HEK293 (cell line): Measurements from ENCODE around the gene TRAPPC2.
A peak's percentile ranks its signal among the peaks of the same experiment; 100 is the strongest.

Experiments
- SP2 ChIP-seq: fragments of 450-650 bp; formaldehyde crosslinking; IDR thresholded peaks from 2 replicates; pipeline ENCODE4 v1.5.1; 2016; ENCODE audit warnings: missing biosample characterization, missing genetic modification characterization
- YY1 ChIP-seq: fragments of 450-650 bp; formaldehyde crosslinking; IDR thresholded peaks from 2 replicates; pipeline ENCODE4 v1.5.1; 2018; ENCODE audit warnings: missing biosample characterization, missing genetic modification characterization
- ZBTB7A ChIP-seq: fragments of 450-650 bp; formaldehyde crosslinking; IDR thresholded peaks from 2 replicates; pipeline ENCODE4 v1.5.1; 2016; ENCODE audit warnings: low read depth, missing biosample characterization, missing genetic modification characterization
- ZNF211 ChIP-seq: fragments of 450-650 bp; formaldehyde crosslinking; IDR thresholded peaks from 2 replicates; pipeline ENCODE4 v1.5.1; 2016; ENCODE audit warnings: low read depth, missing biosample characterization, missing genetic modification characterization
- ZNF24 ChIP-seq: fragments of 450-650 bp; formaldehyde crosslinking; IDR thresholded peaks from 2 replicates; pipeline ENCODE4 v1.5.1; 2016; ENCODE audit warnings: missing biosample characterization, missing genetic modification characterization
- ZNF626 ChIP-seq: fragments of 450-650 bp; sonication (Bioruptor Pico); formaldehyde crosslinking; IDR thresholded peaks from 2 replicates; pipeline ENCODE4 v1.5.1; 2018; ENCODE audit warnings: missing biosample characterization, missing genetic modification characterization, inconsistent platforms
- TF ChIP-seq, protein P1 (sequence below): fragments of 450-650 bp; formaldehyde crosslinking; IDR thresholded peaks from 2 replicates; pipeline ENCODE4 v1.5.1; 2016; ENCODE audit warnings: missing biosample characterization, missing genetic modification characterization
- TF ChIP-seq, protein P2 (sequence below): fragments of 450-650 bp; formaldehyde crosslinking; IDR thresholded peaks from 2 replicates; pipeline ENCODE4 v1.5.1; 2016; ENCODE audit warnings: missing biosample characterization, missing genetic modification characterization
- TF ChIP-seq, protein P3 (sequence below): fragments of 450-650 bp; formaldehyde crosslinking; IDR thresholded peaks from 2 replicates; pipeline ENCODE4 v1.5.1; 2016; ENCODE audit warnings: missing biosample characterization, missing genetic modification characterization
- TF ChIP-seq, protein P4 (sequence below): fragments of 450-650 bp; formaldehyde crosslinking; IDR thresholded peaks from 2 replicates; pipeline ENCODE4 v1.5.1; 2016; ENCODE audit warnings: missing biosample characterization, missing genetic modification characterization
- TF ChIP-seq, protein P5 (sequence below): fragments of 450-650 bp; formaldehyde crosslinking; IDR thresholded peaks from 2 replicates; pipeline ENCODE4 v1.5.1; 2016; ENCODE audit warnings: missing biosample characterization, missing genetic modification characterization, low read depth

DNA sequence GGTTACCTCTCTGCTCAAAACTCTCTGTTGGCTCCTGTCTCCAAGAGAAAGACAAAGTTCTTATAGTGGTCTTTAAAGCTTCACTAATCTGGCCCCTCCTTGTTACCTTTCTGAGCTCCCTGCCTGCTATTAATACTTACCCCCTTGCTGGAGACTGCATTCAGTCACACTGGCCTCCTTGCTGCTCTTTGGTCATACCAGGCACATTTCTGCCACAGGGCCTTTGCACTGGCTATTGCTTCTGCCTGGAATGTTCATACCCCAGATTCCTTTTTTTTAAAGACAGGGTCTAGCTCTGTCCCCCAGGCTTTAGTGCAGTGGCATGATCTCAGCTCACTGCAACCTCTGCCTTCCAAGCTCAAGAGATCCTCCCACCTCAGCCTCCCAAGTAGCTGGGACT lies 61.4 kb downstream of the TRAPPC2 start:
- TF ChIP-seq, protein P1, sequence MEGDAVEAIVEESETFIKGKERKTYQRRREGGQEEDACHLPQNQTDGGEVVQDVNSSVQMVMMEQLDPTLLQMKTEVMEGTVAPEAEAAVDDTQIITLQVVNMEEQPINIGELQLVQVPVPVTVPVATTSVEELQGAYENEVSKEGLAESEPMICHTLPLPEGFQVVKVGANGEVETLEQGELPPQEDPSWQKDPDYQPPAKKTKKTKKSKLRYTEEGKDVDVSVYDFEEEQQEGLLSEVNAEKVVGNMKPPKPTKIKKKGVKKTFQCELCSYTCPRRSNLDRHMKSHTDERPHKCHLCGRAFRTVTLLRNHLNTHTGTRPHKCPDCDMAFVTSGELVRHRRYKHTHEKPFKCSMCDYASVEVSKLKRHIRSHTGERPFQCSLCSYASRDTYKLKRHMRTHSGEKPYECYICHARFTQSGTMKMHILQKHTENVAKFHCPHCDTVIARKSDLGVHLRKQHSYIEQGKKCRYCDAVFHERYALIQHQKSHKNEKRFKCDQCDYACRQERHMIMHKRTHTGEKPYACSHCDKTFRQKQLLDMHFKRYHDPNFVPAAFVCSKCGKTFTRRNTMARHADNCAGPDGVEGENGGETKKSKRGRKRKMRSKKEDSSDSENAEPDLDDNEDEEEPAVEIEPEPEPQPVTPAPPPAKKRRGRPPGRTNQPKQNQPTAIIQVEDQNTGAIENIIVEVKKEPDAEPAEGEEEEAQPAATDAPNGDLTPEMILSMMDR (tag by site-specific recombination), result no peak
- TF ChIP-seq ZBTB7A (tag by site-specific recombination), result no peak
- TF ChIP-seq, protein P2, sequence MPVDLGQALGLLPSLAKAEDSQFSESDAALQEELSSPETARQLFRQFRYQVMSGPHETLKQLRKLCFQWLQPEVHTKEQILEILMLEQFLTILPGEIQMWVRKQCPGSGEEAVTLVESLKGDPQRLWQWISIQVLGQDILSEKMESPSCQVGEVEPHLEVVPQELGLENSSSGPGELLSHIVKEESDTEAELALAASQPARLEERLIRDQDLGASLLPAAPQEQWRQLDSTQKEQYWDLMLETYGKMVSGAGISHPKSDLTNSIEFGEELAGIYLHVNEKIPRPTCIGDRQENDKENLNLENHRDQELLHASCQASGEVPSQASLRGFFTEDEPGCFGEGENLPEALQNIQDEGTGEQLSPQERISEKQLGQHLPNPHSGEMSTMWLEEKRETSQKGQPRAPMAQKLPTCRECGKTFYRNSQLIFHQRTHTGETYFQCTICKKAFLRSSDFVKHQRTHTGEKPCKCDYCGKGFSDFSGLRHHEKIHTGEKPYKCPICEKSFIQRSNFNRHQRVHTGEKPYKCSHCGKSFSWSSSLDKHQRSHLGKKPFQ, result no peak
- TF ChIP-seq, protein P3, sequence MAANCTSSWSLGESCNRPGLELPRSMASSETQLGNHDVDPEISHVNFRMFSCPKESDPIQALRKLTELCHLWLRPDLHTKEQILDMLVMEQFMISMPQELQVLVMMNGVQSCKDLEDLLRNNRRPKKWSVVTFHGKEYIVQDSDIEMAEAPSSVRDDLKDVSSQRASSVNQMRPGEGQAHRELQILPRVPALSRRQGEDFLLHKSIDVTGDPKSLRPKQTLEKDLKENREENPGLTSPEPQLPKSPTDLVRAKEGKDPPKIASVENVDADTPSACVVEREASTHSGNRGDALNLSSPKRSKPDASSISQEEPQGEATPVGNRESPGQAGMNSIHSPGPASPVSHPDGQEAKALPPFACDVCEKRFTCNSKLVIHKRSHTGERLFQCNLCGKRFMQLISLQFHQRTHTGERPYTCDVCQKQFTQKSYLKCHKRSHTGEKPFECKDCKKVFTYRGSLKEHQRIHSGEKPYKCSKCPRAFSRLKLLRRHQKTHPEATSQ (tag by site-specific recombination), result no peak
- no peak for TF ChIP-seq YY1
- TF ChIP-seq, protein P4, sequence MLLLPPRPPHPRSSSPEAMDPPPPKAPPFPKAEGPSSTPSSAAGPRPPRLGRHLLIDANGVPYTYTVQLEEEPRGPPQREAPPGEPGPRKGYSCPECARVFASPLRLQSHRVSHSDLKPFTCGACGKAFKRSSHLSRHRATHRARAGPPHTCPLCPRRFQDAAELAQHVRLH, result peak; percentile 45; the same call in 1 of the 2 replicates
- TF ChIP-seq ZNF211 (tag by site-specific recombination), result no peak
- no peak for TF ChIP-seq ZNF626 (tag by site-specific recombination)
- TF ChIP-seq, protein P5, sequence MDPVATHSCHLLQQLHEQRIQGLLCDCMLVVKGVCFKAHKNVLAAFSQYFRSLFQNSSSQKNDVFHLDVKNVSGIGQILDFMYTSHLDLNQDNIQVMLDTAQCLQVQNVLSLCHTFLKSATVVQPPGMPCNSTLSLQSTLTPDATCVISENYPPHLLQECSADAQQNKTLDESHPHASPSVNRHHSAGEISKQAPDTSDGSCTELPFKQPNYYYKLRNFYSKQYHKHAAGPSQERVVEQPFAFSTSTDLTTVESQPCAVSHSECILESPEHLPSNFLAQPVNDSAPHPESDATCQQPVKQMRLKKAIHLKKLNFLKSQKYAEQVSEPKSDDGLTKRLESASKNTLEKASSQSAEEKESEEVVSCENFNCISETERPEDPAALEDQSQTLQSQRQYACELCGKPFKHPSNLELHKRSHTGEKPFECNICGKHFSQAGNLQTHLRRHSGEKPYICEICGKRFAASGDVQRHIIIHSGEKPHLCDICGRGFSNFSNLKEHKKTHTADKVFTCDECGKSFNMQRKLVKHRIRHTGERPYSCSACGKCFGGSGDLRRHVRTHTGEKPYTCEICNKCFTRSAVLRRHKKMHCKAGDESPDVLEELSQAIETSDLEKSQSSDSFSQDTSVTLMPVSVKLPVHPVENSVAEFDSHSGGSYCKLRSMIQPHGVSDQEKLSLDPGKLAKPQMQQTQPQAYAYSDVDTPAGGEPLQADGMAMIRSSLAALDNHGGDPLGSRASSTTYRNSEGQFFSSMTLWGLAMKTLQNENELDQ (tag by site-specific recombination), result no peak
- TF ChIP-seq ZNF24 (tag by site-specific recombination), result no peak
- no peak for TF ChIP-seq SP2 (tag by site-specific recombination)
